BLaER1 (cell line): ENCODE results near the gene PFAS.

Experiments used
- H3K27ac ChIP-seq: shearing (Covaris generic); formaldehyde crosslinking; 2 replicates; pipeline ENCODE4 v1.8.1; 2022
- H3K27me3 ChIP-seq: shearing (Covaris generic); formaldehyde crosslinking; 2 replicates; pipeline ENCODE4 v1.8.1; 2022
- H3K36me3 ChIP-seq: shearing (Covaris generic); formaldehyde crosslinking; 2 replicates; pipeline ENCODE4 v1.8.1; 2022
- H3K4me1 ChIP-seq: shearing (Covaris generic); formaldehyde crosslinking; 2 replicates; pipeline ENCODE4 v1.8.1; 2022
- H3K4me2 ChIP-seq: shearing (Covaris generic); formaldehyde crosslinking; 2 replicates; pipeline ENCODE4 v1.8.1; 2022
- H3K4me3 ChIP-seq: shearing (Covaris generic); formaldehyde crosslinking; 2 replicates; pipeline ENCODE4 v1.8.1; 2022
- H3K9ac ChIP-seq: shearing (Covaris generic); formaldehyde crosslinking; 2 replicates; pipeline ENCODE4 v1.8.1; 2022
- H3K9me3 ChIP-seq: shearing (Covaris generic); formaldehyde crosslinking; 2 replicates; pipeline ENCODE4 v1.8.1; 2022
- H4K20me1 ChIP-seq: shearing (Covaris generic); formaldehyde crosslinking; 2 replicates; pipeline ENCODE4 v1.8.1; 2022
- Cebpa-rat ChIP-seq: shearing (Covaris generic); IDR thresholded peaks from 2 replicates; pipeline ENCODE4 v1.8.1; 2022

PFAS gene

DNA sequence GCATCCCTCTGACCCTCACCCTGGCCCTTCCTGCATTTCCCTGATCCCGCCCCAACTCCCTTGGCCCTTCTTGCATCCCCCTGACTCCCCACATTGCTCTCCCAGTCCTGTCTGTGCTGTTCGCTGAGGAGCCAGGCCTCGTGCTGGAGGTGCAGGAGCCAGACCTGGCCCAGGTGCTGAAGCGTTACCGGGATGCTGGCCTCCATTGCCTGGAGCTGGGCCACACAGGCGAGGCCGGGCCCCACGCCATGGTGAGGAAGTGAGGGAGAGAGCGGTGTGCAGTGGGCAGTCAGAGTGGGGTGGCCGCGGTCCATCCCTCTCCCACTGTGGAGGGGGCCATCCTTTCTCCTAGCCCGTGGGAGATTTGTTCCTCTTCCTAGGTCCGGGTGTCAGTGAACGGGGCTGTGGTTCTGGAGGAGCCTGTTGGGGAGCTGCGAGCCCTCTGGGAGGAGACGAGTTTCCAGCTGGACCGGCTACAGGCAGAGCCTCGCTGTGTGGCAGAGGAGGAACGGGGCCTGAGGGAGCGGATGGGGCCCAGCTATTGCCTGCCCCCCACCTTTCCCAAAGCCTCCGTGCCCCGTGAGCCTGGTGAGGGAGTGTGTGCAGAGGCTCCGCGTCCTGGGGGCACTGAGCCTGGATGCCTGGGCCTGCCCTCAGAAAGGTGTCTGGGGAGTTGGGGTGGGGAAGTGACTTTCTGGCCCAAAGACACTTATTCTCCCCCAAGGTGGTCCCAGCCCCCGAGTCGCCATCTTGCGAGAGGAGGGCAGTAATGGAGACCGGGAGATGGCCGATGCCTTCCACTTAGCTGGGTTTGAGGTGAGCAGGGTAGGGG, 17.8 kb downstream of the PFAS start:
- no peaks in the 10 kb centered on the region for H3K27me3 ChIP-seq
- H3K4me2 ChIP-seq: no peak overlapping the region
- H3K4me3 ChIP-seq: no peak overlapping the region
- H3K36me3 ChIP-seq: peaks cover 95% of the 10 kb centered on the region
- no peaks in the 10 kb centered on the region for H3K9me3 ChIP-seq
- no peak overlapping the region for H3K9ac ChIP-seq
- peaks cover 13% of the 10 kb centered on the region; the same call in 1 of the 2 replicates for H4K20me1 ChIP-seq
- H3K4me1 ChIP-seq: peaks cover 16% of the 10 kb centered on the region
- TF ChIP-seq Cebpa-rat: no peak
- H3K27ac ChIP-seq: no peak overlapping the region

DNA sequence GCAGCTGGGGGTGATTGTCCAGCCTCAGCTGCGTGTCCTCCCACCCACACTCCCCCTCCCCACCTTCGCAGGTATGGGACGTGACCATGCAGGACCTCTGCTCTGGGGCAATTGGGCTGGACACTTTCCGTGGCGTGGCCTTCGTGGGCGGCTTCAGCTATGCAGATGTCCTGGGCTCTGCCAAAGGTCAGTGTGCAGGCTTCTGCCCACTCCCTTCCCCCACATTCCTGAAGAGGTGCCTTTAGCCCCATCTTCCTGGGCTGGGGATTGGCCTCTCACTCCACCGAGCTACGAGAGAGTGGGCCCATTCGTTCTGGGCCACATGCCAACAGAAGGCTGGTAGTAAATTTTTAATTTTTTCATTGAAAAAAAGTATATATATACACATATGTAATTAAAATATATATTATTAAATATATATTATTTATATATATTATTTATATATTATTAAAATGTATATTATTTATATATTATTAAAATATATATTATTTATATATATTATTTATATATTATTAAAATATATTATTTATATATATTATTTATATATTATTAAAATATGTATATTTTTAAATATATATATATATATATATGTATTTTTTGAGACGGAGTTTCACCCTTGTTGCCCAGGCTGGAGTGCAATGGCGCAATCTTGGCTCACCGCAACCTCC, 18.5 kb downstream of the PFAS start:
- H3K4me1 ChIP-seq: peaks cover 16% of the 10 kb centered on the region
- H3K4me3 ChIP-seq: no peak overlapping the region
- peaks cover 95% of the 10 kb centered on the region for H3K36me3 ChIP-seq
- H3K27ac ChIP-seq: no peak overlapping the region
- H4K20me1 ChIP-seq: peaks cover 13% of the 10 kb centered on the region; the same call in 1 of the 2 replicates
- no peak overlapping the region for H3K4me2 ChIP-seq
- no peak overlapping the region for H3K9ac ChIP-seq
- H3K27me3 ChIP-seq: no peaks in the 10 kb centered on the region
- no peaks in the 10 kb centered on the region for H3K9me3 ChIP-seq
- TF ChIP-seq Cebpa-rat: no peak

DNA sequence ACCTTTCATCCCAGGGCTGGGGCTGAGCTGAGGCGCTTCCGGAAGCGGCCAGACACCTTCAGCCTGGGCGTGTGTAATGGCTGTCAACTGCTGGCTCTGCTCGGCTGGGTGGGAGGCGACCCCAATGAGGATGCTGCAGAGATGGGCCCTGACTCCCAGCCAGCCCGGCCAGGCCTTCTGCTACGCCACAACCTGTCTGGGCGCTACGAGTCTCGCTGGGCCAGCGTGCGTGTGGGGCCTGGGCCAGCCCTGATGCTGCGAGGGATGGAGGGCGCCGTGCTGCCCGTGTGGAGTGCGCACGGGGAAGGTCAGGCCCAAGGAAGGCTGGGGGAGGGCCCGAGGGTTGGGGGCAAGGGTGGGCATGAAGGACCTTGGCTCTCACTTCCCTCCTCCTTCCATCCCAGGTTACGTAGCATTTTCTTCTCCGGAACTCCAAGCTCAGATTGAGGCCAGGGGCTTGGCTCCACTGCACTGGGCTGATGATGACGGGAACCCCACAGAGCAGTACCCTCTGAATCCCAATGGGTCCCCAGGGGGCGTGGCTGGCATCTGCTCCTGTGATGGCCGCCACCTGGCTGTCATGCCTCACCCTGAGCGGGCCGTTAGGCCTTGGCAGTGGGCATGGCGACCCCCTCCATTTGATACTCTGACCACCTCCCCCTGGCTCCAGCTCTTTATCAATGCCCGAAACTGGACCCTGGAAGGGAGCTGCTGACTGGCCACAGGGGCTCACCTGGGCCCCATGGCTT, 19.6 kb downstream of the PFAS start:
- Histone ChIP-seq H3K27me3 (no peaks in the 10 kb centered on the region), H3K4me1 (peaks cover 16% of the 10 kb centered on the region), H4K20me1 (peaks cover 13% of the 10 kb centered on the region; the same call in 1 of the 2 replicates), H3K27ac (no peak overlapping the region), H3K9me3 (no peaks in the 10 kb centered on the region), H3K4me3 (no peak overlapping the region), H3K36me3 (peaks cover 94% of the 10 kb centered on the region), H3K9ac (no peak overlapping the region), H3K4me2 (no peak overlapping the region)
- TF ChIP-seq Cebpa-rat: no peak

DNA sequence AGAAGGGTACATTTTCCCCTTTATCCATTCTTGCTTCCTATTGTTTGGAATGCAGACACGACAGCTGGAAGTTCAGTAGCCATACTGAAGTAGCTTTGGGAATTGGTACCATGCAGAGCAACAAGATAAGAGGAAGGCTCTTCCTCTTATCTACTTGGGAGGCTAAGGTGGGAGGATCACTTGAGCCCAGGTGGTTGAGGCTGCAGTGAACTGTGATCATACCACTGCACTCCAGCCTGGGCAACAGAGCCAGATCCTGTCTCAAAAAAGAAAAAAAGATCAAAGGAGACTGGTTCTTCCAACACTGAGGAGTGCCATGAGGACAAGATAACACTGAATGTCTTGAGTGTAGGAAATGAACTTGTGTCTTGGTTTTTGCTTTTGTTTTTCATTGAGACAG, 23.3 kb downstream of the PFAS start:
- H3K9me3 ChIP-seq: no peaks in the 10 kb centered on the region
- no peak overlapping the region for H3K9ac ChIP-seq
- H3K4me1 ChIP-seq: no peaks in the 10 kb centered on the region
- H3K27me3 ChIP-seq: no peaks in the 10 kb centered on the region
- H3K27ac ChIP-seq: no peak overlapping the region
- no peaks in the 10 kb centered on the region for H4K20me1 ChIP-seq
- no peak overlapping the region for H3K4me3 ChIP-seq
- H3K4me2 ChIP-seq: no peak overlapping the region
- no peak for TF ChIP-seq Cebpa-rat
- H3K36me3 ChIP-seq: peaks cover 76% of the 10 kb centered on the region

DNA sequence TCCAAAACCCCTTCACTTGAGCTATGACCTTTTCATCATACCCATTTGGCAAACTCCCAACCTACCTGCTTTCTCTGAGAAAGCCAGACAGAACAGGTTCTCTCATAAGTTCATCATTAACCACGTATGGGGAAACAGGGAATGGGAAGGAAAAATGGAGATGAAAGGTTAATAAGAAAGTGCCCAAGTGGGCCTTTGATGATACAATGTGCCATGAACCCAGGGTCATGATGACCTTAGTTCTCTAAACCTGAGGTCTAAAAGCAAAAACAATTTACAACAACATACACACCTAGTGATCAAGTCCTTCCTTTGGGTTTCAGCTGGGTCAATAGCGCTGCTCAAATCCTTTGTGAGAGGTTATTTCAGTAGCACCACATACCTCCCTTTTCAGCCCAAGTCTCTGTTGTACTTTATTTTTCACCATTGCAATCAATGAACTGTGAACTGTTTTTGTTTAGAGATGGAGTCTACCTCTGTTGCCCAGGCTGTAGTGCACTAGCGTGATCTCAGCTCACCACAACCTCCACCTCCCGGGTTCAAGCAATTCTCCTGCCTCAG, 24.9 kb downstream of the PFAS start:
- H3K36me3 ChIP-seq: peaks cover 64% of the 10 kb centered on the region
- no peaks in the 10 kb centered on the region for H3K27me3 ChIP-seq
- H4K20me1 ChIP-seq: no peaks in the 10 kb centered on the region
- H3K9ac ChIP-seq: no peak overlapping the region
- H3K4me2 ChIP-seq: no peak overlapping the region
- H3K27ac ChIP-seq: no peak overlapping the region
- no peak overlapping the region for H3K4me3 ChIP-seq
- TF ChIP-seq Cebpa-rat: no peak
- no peaks in the 10 kb centered on the region for H3K4me1 ChIP-seq
- H3K9me3 ChIP-seq: no peaks in the 10 kb centered on the region

DNA sequence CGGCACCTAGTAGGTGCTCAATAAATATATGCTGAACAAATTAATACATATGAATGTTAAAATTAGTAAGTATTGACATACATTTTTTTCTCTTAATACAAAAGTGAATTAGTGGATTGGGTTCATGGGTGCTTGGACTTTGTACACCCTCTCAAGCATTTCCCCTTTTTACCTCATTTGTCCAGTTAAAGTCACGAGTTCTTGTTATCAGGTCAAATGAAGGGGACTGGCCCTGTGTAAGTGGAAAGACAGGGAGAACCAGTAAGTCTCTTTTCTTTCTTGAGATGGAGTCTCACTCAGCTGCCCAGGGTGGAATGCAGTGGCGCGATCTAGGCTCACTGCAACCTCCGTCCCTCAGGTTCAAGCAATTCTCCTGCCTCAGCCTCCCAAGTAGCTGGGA, 25.7 kb downstream of the PFAS start:
- TF ChIP-seq Cebpa-rat: no peak
- Histone ChIP-seq H3K4me3 (no peak overlapping the region), H3K9me3 (no peaks in the 10 kb centered on the region), H3K27ac (no peak overlapping the region), H3K4me2 (no peak overlapping the region), H3K27me3 (no peaks in the 10 kb centered on the region), H3K9ac (no peak overlapping the region), H3K4me1 (no peaks in the 10 kb centered on the region), H4K20me1 (no peaks in the 10 kb centered on the region), H3K36me3 (peaks cover 56% of the 10 kb centered on the region)

DNA sequence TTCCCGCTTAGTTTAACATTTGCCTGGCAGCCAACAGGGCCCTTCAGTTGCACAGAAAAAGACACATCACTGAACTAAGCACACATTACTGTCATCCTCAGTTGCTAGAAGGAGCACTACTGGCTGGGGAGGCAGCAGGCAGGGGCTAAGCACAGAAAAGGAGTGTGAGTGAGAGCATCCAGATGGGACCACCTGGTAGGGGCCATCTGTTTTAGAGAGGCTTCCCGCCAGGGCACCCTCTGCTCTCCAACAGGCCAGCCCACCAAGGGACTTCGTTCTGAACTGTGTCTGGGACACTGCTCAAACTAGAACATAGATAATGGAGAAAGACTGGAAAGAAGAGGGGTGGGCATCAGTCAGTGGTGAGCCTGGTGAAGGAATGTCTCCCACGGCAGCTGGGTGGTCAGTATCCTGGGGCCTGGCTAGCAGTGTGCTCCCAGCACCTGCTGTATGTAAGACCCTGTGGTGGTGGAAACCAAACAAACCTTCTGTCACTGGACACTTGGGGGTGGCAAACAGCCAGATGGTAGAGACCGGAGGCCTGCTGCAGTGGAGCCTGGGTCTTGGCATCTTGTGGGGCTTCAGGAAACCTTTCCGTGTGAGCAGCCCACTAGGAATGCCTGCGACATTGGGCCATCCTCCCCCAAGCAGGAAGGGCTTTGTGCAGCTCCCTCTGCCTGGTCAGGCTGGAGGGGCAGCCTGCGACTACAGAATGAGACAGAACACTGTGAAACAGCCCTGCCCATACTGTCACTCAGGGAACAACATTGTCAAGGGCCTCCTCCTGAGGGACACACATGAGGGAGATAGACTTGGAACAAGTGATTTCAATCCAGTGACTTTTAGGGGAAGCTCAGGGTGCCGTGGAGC, 26.6 kb downstream of the PFAS start:
- no peak for TF ChIP-seq Cebpa-rat

DNA sequence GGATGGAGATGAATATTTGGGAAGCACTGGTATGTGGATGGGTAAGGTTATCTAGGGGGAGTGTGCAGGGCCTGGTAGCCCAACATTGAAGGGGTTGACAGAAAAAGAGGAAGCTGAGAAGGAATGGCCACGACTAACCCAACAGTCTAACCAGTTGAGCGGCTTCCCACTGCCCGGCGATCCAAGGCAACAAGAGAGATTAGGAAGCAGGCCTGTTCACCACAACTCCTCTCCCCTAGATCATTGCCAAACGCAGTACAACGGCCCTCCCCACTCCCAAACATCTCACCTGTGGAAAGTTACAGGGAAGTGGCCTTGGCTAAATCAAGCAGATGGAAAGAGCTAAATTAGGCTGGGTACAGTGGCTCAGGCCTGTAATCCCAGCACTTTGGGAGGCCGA, 28.2 kb downstream of the PFAS start:
- Histone ChIP-seq H3K4me2 (no peak overlapping the region), H3K9ac (no peak overlapping the region), H3K27ac (no peak overlapping the region), H3K9me3 (no peaks in the 10 kb centered on the region), H3K36me3 (peaks cover 33% of the 10 kb centered on the region), H4K20me1 (no peaks in the 10 kb centered on the region), H3K4me1 (no peaks in the 10 kb centered on the region), H3K4me3 (no peak overlapping the region), H3K27me3 (no peaks in the 10 kb centered on the region)
- TF ChIP-seq Cebpa-rat: no peak

More for the DNA sequence above, 26.6 kb downstream of the PFAS start:
- H3K9me3 ChIP-seq: no peaks in the 10 kb centered on the region
- no peaks in the 10 kb centered on the region for H3K4me1 ChIP-seq
- no peak overlapping the region for H3K27ac ChIP-seq
- H3K36me3 ChIP-seq: peaks cover 47% of the 10 kb centered on the region
- no peak overlapping the region for H3K4me2 ChIP-seq
- H3K4me3 ChIP-seq: no peak overlapping the region
- no peak overlapping the region for H3K9ac ChIP-seq
- no peaks in the 10 kb centered on the region for H3K27me3 ChIP-seq
- H4K20me1 ChIP-seq: no peaks in the 10 kb centered on the region

DNA sequence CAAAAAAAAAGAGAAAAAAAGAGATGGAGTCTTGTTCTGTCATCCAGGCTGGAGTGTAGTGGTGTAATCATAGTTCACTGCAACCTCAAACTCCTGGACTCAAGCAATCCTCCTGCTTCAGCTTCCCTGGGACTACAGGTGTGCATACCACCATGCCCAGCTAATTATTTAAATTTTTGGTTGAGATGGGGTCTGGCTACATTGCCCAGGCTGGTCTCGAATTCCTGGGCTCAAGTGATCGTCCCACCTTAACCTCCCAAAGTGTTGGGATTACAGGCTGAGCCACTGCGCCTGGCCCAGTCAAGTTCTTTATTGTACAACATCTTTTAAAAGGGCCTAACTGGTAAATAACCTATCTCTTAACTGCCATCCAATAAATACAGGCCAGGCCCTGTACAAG, 33.3 kb downstream of the PFAS start:
- H3K27ac ChIP-seq: no peak overlapping the region
- no peak overlapping the region for H3K9ac ChIP-seq
- peaks cover 12% of the 10 kb centered on the region for H3K4me1 ChIP-seq
- no peak overlapping the region for H3K4me2 ChIP-seq
- H3K4me3 ChIP-seq: no peak overlapping the region
- H4K20me1 ChIP-seq: no peaks in the 10 kb centered on the region
- TF ChIP-seq Cebpa-rat: no peak
- no peaks in the 10 kb centered on the region for H3K27me3 ChIP-seq
- H3K9me3 ChIP-seq: no peaks in the 10 kb centered on the region
- H3K36me3 ChIP-seq: 0 out of 2 replicates have a peak, but pooled peaks cover 1% of the 10 kb centered on the region
